Measurements from ENCODE around the gene FSTL4. TPM values are rescaled to one million over a fixed set of nuclear protein-coding genes. Genes with fewer than 3 reads are reported as not detected.

FSTL4 gene
- total RNA-seq, 1 donor from 2014 or later: 0.21 TPM

DNA sequence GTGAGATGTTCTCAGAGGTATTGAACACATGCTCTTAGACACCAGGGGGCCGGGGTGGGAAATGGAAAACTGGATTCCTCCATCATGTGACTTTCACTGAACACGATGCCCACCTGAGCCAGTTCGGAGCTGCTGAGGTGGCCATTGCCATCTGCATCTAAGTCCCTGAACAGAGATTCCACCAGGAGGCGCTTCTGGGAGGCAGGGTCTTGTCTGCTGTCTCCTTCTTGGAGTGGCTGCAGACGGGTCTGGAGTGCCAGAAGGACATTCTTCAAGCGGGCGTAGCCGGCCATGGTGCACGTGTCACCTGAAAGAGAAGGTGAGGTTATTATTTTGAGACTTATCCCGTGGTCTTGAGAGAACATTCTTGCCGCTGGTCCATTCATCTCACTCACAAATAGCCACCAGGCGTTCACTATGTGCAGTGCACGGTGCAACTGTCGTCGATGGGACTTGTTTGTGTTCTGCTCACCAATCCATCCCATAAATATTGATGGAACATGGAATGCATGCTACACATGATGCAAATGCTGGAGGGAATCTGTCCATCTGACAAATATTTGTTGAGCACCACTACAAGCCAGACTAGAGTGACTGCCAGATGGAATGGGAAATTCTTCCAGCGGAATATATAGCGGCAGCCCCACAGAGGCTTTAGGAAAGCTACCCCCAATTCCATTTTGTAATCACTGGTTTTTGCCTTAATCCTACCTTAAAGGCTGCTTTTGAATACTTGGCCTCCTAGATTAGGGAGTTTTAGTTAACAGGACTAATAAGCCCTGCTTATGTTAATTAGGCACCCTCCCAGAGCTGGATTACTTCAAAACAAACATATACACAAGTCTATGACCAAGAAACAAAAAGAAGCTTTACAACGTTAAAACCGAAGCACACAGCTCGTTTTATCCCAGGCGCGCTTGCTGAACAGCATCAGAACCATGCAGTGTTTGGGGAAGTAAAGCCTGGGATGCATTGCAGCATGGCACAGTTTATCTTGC lies 295.7 kb downstream of the FSTL4 start:
- Mint-ChIP-seq H3K9me3 (ENCODE audit: unreplicated experiment) (no peaks in the 10 kb centered on the region), H3K36me3 (ENCODE audit: low read depth, unreplicated experiment) (no peaks in the 10 kb centered on the region), H3K4me3 (ENCODE audit: unreplicated experiment) (no peak overlapping the region), H3K27ac (ENCODE audit: unreplicated experiment) (no peak overlapping the region), H3K4me1 (ENCODE audit: unreplicated experiment) (peaks cover 13% of the 10 kb centered on the region), H3K27me3 (ENCODE audit: unreplicated experiment) (peaks cover 5% of the 10 kb centered on the region)
- DNase-seq (ENCODE audit: low spot score): peak; percentile 62
- TF ChIP-seq, protein P1, sequence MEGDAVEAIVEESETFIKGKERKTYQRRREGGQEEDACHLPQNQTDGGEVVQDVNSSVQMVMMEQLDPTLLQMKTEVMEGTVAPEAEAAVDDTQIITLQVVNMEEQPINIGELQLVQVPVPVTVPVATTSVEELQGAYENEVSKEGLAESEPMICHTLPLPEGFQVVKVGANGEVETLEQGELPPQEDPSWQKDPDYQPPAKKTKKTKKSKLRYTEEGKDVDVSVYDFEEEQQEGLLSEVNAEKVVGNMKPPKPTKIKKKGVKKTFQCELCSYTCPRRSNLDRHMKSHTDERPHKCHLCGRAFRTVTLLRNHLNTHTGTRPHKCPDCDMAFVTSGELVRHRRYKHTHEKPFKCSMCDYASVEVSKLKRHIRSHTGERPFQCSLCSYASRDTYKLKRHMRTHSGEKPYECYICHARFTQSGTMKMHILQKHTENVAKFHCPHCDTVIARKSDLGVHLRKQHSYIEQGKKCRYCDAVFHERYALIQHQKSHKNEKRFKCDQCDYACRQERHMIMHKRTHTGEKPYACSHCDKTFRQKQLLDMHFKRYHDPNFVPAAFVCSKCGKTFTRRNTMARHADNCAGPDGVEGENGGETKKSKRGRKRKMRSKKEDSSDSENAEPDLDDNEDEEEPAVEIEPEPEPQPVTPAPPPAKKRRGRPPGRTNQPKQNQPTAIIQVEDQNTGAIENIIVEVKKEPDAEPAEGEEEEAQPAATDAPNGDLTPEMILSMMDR (IDR thresholded peaks at IDR 0.05; ENCODE audit: unreplicated experiment): peak; percentile 32

DNA sequence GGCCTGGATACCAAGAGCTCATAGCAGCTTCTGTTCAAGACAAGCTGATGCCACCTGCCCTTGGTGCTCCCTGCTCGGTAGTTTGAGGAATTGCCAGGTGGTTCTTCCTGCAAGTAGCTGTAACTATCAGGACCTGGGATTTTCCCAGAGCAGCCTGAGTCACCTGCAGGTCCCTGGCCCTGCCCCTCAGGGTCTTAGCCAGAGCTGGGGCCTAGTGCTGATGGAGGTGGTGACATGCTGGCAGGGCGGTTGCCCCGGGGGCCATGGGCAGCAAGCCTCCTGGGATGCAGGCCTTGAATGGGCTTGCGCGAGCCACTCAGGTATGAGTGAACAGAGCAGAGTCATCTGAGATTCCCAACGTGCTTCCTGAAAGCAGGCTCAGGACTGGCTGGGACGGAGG lies 298.3 kb downstream of the FSTL4 start:
- Mint-ChIP-seq H3K9me3 (ENCODE audit: unreplicated experiment) (no peaks in the 10 kb centered on the region), H3K4me1 (ENCODE audit: unreplicated experiment) (peaks cover 11% of the 10 kb centered on the region), H3K27me3 (ENCODE audit: unreplicated experiment) (peaks cover 7% of the 10 kb centered on the region), H3K36me3 (ENCODE audit: low read depth, unreplicated experiment) (no peaks in the 10 kb centered on the region), H3K4me3 (ENCODE audit: unreplicated experiment) (no peak overlapping the region), H3K27ac (ENCODE audit: unreplicated experiment) (no peak overlapping the region)
- no peak for DNase-seq (ENCODE audit: low spot score)
- TF ChIP-seq, protein P1 (IDR thresholded peaks at IDR 0.05; ENCODE audit: unreplicated experiment): no peak

DNA sequence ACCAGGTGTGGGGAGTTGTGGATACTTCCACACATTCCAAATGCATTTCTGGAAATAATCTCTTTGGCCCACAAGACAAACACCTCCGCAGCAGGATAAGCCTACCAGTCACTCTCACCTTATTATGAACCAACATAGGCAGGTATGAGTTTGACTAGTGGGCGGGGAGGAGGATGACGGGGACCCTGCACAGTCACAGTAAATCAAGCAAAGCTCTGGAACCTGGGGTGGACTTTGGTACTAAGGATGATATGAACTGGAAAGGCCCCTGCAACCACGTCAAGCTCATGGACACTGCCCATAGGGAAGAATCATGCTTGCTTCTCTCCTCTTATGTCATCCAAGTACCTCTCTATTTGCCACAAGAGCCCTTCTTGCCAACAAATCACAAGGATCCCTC lies 301.2 kb downstream of the FSTL4 start:
- Mint-ChIP-seq H3K27me3 (ENCODE audit: unreplicated experiment) (peaks cover 4% of the 10 kb centered on the region), H3K27ac (ENCODE audit: unreplicated experiment) (no peak overlapping the region), H3K36me3 (ENCODE audit: low read depth, unreplicated experiment) (no peaks in the 10 kb centered on the region), H3K4me3 (ENCODE audit: unreplicated experiment) (no peak overlapping the region), H3K9me3 (ENCODE audit: unreplicated experiment) (no peaks in the 10 kb centered on the region), H3K4me1 (ENCODE audit: unreplicated experiment) (peaks cover 10% of the 10 kb centered on the region)
- TF ChIP-seq, protein P1 (IDR thresholded peaks at IDR 0.05; ENCODE audit: unreplicated experiment): no peak
- DNase-seq (ENCODE audit: low spot score): no peak

DNA sequence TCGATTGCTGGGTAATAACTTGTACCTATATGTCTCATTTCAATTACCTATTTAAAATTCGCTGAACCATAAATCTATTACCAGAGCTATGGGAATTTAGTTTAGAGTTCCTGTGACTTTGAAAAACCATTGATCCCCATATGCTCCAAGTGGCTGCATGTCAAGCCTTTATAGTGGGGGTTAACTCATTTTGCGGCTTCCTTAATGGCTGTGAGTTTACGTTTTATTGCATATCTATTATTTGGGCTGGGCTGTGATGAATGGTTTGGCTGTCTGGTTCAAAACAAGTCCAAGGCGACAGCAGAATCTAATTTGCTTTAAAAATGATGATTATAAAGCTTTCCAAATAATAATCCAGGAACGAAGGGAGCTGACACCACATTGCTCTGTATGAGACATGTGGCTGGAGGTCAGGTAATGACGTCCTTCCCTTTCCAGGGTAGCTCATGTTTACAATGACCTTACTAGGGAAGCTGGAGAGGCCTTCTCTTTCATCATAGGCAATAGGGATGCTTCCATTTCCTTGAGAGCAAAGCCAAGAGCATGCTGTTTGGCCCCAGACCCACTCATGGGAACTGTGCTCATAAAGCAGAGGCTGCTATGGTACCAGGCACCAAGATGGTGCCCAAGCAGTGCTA lies 302.2 kb downstream of the FSTL4 start:
- Mint-ChIP-seq H3K27me3 (ENCODE audit: unreplicated experiment) (peaks cover 4% of the 10 kb centered on the region), H3K36me3 (ENCODE audit: low read depth, unreplicated experiment) (no peaks in the 10 kb centered on the region), H3K27ac (ENCODE audit: unreplicated experiment) (no peak overlapping the region), H3K4me1 (ENCODE audit: unreplicated experiment) (peaks cover 10% of the 10 kb centered on the region), H3K4me3 (ENCODE audit: unreplicated experiment) (no peak overlapping the region), H3K9me3 (ENCODE audit: unreplicated experiment) (no peaks in the 10 kb centered on the region)
- TF ChIP-seq, protein P1 (IDR thresholded peaks at IDR 0.05; ENCODE audit: unreplicated experiment): no peak
- DNase-seq (ENCODE audit: low spot score): no peak
